Activated CD4-positive, alpha-beta T cell treated with anti-CD3 and anti-CD28 coated beads, Interleukin-2, amount 10 ng/mL, durations not matched to agents 24 days and 14 days (primary cell): ENCODE results near the gene FGF12. TPM values are rescaled to one million over a fixed set of nuclear protein-coding genes. Genes with fewer than 3 reads are reported as not detected.

Experiments used
- DNase-seq: peaks from one replicate; pipeline ENCODE4 v3.0.0; 2022
- H3K27ac Mint-ChIP-seq: one replicate; pipeline ENCODE4 v1.8.0; 2022; ENCODE audit warnings: mild to moderate bottlenecking, mixed read lengths
- H3K27me3 Mint-ChIP-seq: one replicate; pipeline ENCODE4 v1.8.0; 2022; ENCODE audit warnings: mixed read lengths
- H3K36me3 Mint-ChIP-seq: one replicate; pipeline ENCODE4 v1.8.0; 2022; ENCODE audit warnings: low read depth, mild to moderate bottlenecking, mixed read lengths
- H3K4me1 Mint-ChIP-seq: one replicate; pipeline ENCODE4 v1.8.0; 2021; ENCODE audit warnings: mixed read lengths
- H3K4me3 Mint-ChIP-seq: one replicate; pipeline ENCODE4 v1.8.0; 2022; ENCODE audit warnings: mild to moderate bottlenecking, moderate library complexity, mixed read lengths
- H3K9me3 Mint-ChIP-seq: one replicate; pipeline ENCODE4 v1.8.0; 2021; ENCODE audit warnings: mixed read lengths
- intact Hi-C: fragments of 100-400 bp; cut with micrococcal nuclease; formaldehyde crosslinking; loops from one replicate; pipeline ENCODE4 v1.15.1; 2023
- total RNA-seq: library from RNA; stranded (reverse); gene quantifications from 2 replicates; pipeline ENCODE4 v1.2.3, GENCODE V29; 2022

Gene FGF12
- total RNA-seq, 1 donor from 2014 or later: not detected

DNA sequence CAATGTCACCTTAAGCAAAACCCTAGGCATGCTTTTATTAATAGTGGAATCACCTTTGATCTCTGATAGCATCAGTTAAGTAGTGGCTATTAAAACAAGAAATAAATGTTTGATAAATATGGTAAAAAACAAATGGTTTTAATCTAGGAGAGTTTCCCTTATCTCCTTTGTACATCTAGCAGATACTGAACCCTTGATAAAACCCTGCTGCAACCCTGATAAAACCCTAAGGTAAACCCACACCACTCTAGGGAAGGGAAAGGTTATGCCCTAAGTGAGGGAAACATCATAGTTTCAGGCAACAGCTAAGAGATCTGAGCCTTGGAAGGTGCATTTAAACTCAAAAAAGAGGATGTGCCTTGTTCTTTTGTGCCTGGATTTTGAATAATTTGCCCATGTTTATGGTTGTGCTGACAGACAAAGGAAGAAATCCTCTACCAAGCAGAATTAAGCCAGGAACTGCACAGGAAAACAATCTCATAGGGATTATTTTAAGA lies 309.7 kb downstream of the FGF12 start:
- intact Hi-C loops: no loop called here
- Mint-ChIP-seq H3K4me1 (no peaks in the 10 kb centered on the region), H3K27me3 (peaks cover 14% of the 10 kb centered on the region), H3K4me3 (no peak overlapping the region), H3K9me3 (no peaks in the 10 kb centered on the region), H3K27ac (no peak overlapping the region), H3K36me3 (no peaks in the 10 kb centered on the region)
- DNase-seq: no peak

DNA sequence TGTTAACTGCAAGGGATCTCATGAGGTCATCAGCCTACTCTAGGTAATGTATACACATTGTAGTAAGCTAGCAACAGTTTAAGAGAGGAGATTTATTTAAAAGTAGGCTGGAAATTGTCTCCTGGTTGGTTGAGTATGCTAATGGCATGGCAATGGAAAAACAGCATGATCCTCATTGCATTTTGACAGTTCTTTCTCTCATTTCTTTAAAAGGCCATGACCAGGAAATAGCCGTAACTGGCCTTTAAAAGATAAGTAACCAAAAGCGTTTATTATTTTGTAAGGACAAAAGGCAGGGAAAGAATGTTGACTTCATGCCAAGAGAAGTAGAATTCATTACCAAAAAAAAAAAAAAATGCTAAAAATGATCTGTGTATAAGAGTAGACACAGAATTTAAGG lies 310.3 kb downstream of the FGF12 start:
- DNase-seq: no peak
- Mint-ChIP-seq H3K4me1 (no peaks in the 10 kb centered on the region), H3K27ac (no peak overlapping the region), H3K36me3 (no peaks in the 10 kb centered on the region), H3K4me3 (no peak overlapping the region), H3K9me3 (no peaks in the 10 kb centered on the region), H3K27me3 (peaks cover 17% of the 10 kb centered on the region)
- intact Hi-C loops: no loop called here

DNA sequence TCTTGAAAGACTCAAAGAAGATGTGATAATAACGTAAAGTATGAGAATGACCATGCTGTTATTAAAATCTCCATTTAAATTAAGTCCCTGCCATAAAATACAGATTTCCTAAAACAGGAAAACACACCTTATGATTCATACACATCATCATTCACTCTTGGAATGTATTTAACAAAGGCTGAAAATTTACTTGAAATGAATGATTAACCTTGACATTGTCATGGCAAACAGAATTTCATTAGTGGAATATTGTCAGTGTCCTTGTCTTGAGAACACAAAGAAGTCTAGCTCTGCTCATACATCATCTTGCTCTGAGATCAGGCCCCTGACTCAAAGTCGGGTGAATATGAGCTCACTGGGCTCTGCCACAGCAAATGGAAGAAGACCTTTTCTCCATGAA lies 313.9 kb downstream of the FGF12 start:
- Mint-ChIP-seq H3K4me1 (no peaks in the 10 kb centered on the region), H3K36me3 (no peaks in the 10 kb centered on the region), H3K27ac (no peak overlapping the region), H3K27me3 (peaks cover 40% of the 10 kb centered on the region), H3K9me3 (no peaks in the 10 kb centered on the region), H3K4me3 (no peak overlapping the region)
- intact Hi-C loops: no loop called here
- DNase-seq: no peak

DNA sequence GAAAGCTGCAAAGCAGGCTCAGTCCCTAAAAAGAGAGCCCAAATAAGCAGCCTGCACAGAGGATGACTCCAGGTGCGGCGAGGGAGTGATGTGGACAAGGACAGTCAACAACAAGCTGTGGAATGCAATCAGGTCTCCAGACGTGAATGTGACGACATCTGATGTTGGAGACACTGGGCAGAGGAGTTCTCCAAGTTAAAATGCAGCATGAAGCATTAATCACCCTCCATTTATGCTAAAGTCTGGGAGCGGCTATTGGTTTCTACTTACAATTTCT lies 316.7 kb downstream of the FGF12 start:
- Mint-ChIP-seq H3K9me3 (no peaks in the 10 kb centered on the region), H3K4me1 (no peaks in the 10 kb centered on the region), H3K36me3 (peaks cover 3% of the 10 kb centered on the region), H3K27ac (no peak overlapping the region), H3K4me3 (no peak overlapping the region), H3K27me3 (peaks cover 61% of the 10 kb centered on the region)
- intact Hi-C loops: no loop called here
- DNase-seq: no peak

DNA sequence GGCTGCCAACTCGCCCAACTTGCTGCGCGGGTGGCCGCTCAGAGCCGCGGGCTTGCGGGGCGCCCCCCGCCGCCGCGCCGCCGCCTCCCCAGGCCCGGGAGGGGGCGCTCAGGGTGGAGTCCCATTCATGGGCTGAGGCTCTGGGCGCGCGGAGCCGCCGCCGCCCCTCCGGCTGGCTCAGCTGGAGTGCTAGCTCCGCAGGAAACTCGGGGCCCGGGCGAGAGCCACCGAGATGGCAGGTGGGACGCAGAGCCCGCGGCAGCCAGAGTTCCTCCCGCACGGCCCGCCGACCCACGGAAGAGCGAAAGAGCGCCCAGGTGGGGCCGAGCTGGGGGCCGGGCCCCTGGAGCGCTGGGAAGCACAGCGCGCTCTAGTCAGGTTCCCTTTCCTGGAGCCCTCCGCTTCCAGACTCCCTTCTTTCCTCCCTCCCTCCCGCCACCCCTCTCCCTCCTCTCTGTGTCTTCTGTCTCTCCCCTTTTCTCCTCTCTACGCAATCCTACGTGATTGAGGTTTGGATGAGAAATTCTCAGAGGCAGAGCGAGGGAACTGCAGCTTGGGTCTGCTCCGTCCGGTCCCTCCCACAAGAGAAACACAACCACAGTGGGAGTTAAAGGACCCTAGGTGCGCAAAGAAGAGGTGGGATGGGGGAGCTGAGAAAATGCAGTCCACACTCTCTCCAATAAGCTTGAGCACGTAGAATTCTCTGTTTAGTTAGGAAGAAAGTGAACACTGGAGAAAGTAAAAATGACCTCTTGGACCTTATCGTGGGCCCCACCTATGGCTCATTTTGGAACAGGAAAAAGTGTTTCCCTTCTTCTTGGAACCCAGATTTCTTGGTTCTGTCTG lies 317.3 kb downstream of the FGF12 start:
- intact Hi-C loops: loop anchor here (5.0 kb wide), 1 partner anchor 102 kb away; no protein-coding TSS in a partner anchor
- Mint-ChIP-seq H3K4me1 (no peaks in the 10 kb centered on the region), H3K27me3 (peaks cover 61% of the 10 kb centered on the region), H3K27ac (no peak overlapping the region), H3K4me3 (no peak overlapping the region), H3K36me3 (peaks cover 3% of the 10 kb centered on the region), H3K9me3 (no peaks in the 10 kb centered on the region)
- no peak for DNase-seq

DNA sequence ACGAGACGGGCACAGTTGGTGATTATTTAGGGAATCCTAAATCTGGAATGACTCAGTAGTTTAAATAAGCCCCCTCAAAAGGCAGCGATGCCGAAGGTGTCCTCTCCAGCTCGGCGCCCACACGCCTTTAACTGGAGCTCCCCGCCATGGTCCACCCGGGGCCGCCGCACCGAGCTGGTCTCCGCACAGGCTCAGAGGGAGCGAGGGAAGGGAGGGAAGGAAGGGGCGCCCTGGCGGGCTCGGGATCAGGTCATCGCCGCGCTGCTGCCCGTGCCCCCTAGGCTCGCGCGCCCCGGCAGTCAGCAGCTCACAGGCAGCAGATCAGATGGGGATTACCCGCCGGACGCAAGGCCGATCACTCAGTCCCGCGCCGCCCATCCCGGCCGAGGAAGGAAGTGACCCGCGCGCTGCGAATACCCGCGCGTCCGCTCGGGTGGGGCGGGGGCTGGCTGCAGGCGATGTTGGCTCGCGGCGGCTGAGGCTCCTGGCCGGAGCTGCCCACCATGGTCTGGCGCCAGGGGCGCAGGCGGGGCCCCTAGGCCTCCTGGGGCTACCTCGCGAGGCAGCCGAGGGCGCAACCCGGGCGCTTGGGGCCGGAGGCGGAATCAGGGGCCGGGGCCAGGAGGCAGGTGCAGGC lies 318.0 kb downstream of the FGF12 start:
- no peak overlapping the region for H3K4me3 Mint-ChIP-seq
- H3K4me1 Mint-ChIP-seq: no peaks in the 10 kb centered on the region
- no peaks in the 10 kb centered on the region for H3K9me3 Mint-ChIP-seq
- no peak overlapping the region for H3K27ac Mint-ChIP-seq
- peaks cover 58% of the 10 kb centered on the region for H3K27me3 Mint-ChIP-seq
- intact Hi-C loops: loop anchor here (5.0 kb wide), 1 partner anchor 103 kb away; no protein-coding TSS in a partner anchor
- DNase-seq: no peak
- H3K36me3 Mint-ChIP-seq: peaks cover 3% of the 10 kb centered on the region

DNA sequence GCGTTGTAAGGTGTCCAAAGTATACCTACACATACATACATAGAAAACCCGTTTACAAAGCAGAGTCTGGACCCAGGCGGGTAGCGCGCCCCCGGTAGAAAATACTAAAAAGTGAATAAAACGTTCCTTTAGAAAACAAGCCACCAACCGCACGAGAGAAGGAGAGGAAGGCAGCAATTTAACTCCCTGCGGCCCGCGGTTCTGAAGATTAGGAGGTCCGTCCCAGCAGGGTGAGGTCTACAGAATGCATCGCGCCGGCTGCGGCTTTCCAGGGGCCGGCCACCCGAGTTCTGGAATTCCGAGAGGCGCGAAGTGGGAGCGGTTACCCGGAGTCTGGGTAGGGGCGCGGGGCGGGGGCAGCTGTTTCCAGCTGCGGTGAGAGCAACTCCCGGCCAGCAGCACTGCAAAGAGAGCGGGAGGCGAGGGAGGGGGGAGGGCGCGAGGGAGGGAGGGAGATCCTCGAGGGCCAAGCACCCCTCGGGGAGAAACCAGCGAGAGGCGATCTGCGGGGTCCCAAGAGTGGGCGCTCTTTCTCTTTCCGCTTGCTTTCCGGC lies 318.6 kb downstream of the FGF12 start:
- Mint-ChIP-seq H3K4me1 (no peaks in the 10 kb centered on the region), H3K27ac (peak overlapping the region; percentile 13), H3K27me3 (peaks cover 56% of the 10 kb centered on the region), H3K9me3 (no peaks in the 10 kb centered on the region), H3K36me3 (peaks cover 3% of the 10 kb centered on the region), H3K4me3 (peak overlapping the region; percentile 56)
- no peak for DNase-seq
- intact Hi-C loops: loop anchor here (5.0 kb wide), 1 partner anchor 104 kb away; no protein-coding TSS in a partner anchor

DNA sequence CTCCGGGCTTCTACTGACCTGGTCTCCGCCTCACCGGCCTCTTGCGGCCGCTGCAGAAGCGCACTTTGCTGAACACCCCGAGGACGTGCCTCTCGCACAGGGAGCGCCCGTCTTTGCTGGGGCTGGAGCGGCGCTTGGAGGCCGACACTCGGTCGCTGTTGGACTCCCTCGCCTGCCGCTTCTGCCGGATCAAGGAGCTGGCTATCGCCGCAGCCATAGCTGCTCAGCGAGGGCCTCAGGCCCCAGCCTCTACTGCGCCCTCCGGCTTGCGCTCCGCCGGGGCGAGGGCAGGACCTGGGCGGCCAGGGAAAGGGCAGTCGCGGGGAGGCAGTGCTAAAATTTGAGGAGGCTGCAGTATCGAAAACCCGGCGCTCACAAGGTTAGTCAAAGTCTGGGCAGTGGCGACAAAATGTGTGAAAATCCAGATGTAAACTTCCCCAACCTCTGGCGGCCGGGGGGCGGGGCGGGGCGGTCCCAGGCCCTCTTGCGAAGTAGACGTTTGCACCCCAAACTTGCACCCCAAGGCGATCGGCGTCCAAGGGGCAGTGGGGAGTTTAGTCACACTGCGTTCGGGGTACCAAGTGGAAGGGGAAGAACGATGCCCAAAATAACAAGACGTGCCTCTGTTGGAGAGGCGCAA lies 319.2 kb downstream of the FGF12 start:
- no peaks in the 10 kb centered on the region for H3K9me3 Mint-ChIP-seq
- peak overlapping the region; percentile 13 for H3K27ac Mint-ChIP-seq
- DNase-seq: no peak
- H3K4me1 Mint-ChIP-seq: no peaks in the 10 kb centered on the region
- H3K27me3 Mint-ChIP-seq: peaks cover 51% of the 10 kb centered on the region
- H3K36me3 Mint-ChIP-seq: peaks cover 3% of the 10 kb centered on the region
- intact Hi-C loops: loop anchor here (5.0 kb wide), 1 partner anchor 104 kb away; no protein-coding TSS in a partner anchor
- peak overlapping the region; percentile 56 for H3K4me3 Mint-ChIP-seq

DNA sequence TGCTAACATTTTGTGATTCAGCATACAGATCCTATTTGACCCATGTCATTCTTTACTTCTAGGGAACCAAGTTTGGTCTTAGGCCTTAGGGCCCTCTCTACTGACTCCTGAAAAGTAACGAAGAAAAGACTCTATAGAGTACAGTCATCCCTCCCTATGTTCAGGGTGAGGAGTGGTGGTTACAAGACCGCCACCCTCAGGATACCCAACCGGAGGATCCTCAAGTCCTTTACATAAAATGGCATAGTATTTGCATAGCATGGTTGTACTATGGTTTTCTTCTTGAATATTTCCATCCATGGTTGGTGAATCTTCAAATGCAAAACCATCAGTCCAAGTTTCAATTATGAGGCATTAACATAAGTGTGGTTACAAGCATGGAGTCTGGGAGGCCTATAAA lies 327.6 kb downstream of the FGF12 start:
- Mint-ChIP-seq H3K27ac (no peak overlapping the region), H3K4me1 (no peaks in the 10 kb centered on the region), H3K36me3 (no peaks in the 10 kb centered on the region), H3K4me3 (no peak overlapping the region), H3K27me3 (no peaks in the 10 kb centered on the region), H3K9me3 (no peaks in the 10 kb centered on the region)
- intact Hi-C loops: no loop called here
- no peak for DNase-seq

DNA sequence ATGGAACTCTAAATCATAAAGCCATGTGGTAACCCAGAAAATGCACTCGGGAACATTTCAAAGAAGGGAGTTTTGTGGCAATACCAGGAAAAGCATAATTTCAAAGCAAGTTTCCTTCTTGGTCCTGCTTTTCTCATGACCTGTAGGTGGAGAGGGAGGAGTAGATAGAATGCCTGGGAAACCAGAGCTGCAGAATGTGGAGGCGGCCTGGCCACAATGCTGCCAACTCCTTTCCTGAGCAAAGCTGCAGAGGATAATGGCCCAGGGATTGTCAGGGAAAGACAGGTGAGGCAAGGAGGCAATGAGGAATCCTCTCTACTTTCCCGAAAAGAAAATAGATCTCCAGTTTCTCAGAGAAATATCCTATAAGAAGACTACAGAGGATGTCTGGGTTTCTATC lies 330.3 kb downstream of the FGF12 start:
- Mint-ChIP-seq H3K27me3 (no peaks in the 10 kb centered on the region), H3K4me1 (no peaks in the 10 kb centered on the region), H3K4me3 (no peak overlapping the region), H3K36me3 (no peaks in the 10 kb centered on the region), H3K9me3 (no peaks in the 10 kb centered on the region), H3K27ac (no peak overlapping the region)
- intact Hi-C loops: no loop called here
- no peak for DNase-seq

DNA sequence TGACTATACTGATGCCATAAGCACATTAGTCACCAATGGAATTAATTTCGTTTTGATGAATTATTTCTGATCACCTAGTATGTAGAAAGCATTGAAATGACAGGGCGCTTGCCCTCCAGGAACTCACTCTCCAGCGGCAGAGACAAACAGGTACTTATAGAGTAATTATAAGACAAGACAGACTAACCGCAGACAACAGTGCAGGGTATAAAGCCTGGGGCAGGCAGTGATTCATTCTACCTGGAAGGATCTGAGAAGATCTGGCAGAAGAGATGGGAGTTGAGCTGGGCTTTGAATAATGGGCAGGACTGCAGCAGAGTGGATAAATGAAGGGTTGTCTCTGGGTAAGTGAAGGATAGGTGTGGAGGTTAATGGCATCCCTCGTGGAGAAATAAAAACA lies 331.8 kb downstream of the FGF12 start:
- H3K9me3 Mint-ChIP-seq: no peaks in the 10 kb centered on the region
- no peaks in the 10 kb centered on the region for H3K27me3 Mint-ChIP-seq
- intact Hi-C loops: no loop called here
- H3K4me3 Mint-ChIP-seq: no peak overlapping the region
- no peaks in the 10 kb centered on the region for H3K4me1 Mint-ChIP-seq
- no peak overlapping the region for H3K27ac Mint-ChIP-seq
- H3K36me3 Mint-ChIP-seq: no peaks in the 10 kb centered on the region
- DNase-seq: no peak

DNA sequence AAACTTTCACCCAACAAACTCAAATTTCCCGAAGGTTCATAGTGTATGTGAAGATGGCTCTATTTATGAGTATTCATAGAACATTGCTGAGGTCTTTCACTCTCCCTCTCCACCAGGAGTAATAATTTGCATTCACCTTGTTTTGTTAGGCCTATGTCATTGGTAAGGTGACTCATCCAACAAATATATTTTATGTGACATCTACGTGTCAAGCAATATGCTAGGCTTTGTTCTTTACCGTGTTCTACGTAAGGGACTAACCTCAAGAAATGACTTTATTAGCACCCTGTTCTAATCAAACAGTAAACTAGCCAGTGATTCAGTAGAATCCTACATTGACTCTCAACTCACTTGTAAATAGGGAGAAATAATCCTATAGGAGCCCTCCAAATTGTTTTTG lies 334.4 kb downstream of the FGF12 start:
- no peak overlapping the region for H3K27ac Mint-ChIP-seq
- no peaks in the 10 kb centered on the region for H3K36me3 Mint-ChIP-seq
- H3K9me3 Mint-ChIP-seq: no peaks in the 10 kb centered on the region
- no peak for DNase-seq
- no peaks in the 10 kb centered on the region for H3K4me1 Mint-ChIP-seq
- no peaks in the 10 kb centered on the region for H3K27me3 Mint-ChIP-seq
- H3K4me3 Mint-ChIP-seq: no peak overlapping the region
- intact Hi-C loops: no loop called here

DNA sequence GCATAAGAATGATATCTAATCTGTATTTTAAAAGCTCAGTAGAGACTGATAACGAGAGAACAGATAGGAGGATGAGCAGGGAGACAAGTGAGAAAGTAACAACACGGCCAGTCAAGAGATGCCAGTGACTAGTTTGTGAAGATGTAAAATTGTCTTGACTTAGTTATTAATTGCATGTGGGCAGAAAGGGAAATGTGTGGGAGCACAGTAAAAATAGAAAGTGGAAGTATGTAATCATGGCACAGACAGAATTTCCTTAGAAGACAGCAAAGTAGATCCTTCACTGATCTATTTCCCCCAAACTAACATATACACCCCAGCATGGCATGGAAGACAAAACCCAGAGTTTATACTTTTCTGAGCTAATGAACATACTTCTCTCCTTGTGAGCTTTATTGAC lies 344.5 kb downstream of the FGF12 start:
- Mint-ChIP-seq H3K36me3 (no peaks in the 10 kb centered on the region), H3K4me3 (no peak overlapping the region), H3K4me1 (peaks cover 2% of the 10 kb centered on the region), H3K9me3 (no peaks in the 10 kb centered on the region), H3K27ac (no peak overlapping the region), H3K27me3 (no peaks in the 10 kb centered on the region)
- DNase-seq: no peak
- intact Hi-C loops: no loop called here

DNA sequence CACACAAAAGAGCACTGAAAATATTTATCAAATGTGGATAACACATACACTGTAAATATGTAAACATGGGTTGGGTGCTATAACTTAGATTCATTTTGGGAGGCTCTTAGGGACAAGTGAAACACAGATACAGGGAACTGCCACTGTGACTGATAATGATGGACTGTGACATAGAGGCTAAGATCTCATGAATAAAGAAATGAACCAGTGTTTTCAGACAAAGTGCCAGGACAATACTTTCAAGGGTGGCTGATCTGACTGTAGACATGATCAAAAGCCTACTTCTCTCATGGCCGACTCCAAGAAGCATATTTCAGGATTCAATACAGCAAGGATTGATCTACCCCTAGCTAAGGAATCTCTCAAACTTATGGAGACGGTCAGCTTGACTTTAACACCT lies 353.8 kb downstream of the FGF12 start:
- Mint-ChIP-seq H3K4me1 (no peaks in the 10 kb centered on the region), H3K9me3 (no peaks in the 10 kb centered on the region), H3K4me3 (no peak overlapping the region), H3K36me3 (no peaks in the 10 kb centered on the region), H3K27me3 (no peaks in the 10 kb centered on the region), H3K27ac (no peak overlapping the region)
- intact Hi-C loops: no loop called here
- DNase-seq: no peak
